ENCODE results near the gene ZP1. TPM values are rescaled to one million over a fixed set of nuclear protein-coding genes. Genes with fewer than 3 reads are reported as not detected.

ZP1 gene
- total and polyA plus RNA-seq, 5 experiments from 2014 or later: not detected

GRCh38 chr11:60869451-60869825, 2.1 kb downstream of the ZP1 start:
- no peaks in the 10 kb centered on the region for H3K9me3 Mint-ChIP-seq
- DNase-seq: no peak
- no peak for ATAC-seq
- H3K4me1 Mint-ChIP-seq: peaks cover 15 to 51% (median 48%) of the 10 kb centered on the region in 4 donors
- H3K36me3 Mint-ChIP-seq: no peaks in the 10 kb centered on the region
- H3K27ac Mint-ChIP-seq: peak overlapping the region in 5 of 10 donors; percentile 8 to 68 (median 47)
- peak overlapping the region in 1 of 10 donors; percentile 33 for H3K4me3 Mint-ChIP-seq
- peaks cover 0 to 6% (median 0%) of the 10 kb centered on the region in 5 donors for H3K27me3 Mint-ChIP-seq
- POLR2A ChIA-PET: interaction anchor here (1.2 kb wide), 1 partner anchor 43 kb away, joined by 8 read pairs; no protein-coding TSS in a partner anchor

DNA sequence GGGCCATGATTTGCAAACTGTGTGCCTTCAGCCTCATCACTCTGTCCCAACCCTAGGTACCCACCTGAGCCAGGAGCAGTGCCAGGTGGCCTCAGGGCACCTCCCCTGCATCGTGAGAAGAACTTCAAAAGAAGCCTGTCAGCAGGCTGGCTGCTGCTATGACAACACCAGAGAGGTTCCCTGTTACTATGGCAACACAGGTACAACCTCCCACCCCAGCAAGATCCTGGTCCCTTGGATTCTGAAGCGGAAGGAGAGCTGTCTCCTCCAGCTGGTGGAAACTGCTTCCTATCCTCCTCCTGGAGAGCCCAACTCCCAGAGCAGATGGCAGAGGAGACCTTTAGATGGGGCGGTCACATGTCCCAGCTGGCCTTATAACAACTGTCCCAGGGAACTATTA, 2.9 kb downstream of the ZP1 start:
- Mint-ChIP-seq H3K27me3 (peaks cover 0 to 6% (median 0%) of the 10 kb centered on the region in 5 donors), H3K9me3 (no peaks in the 10 kb centered on the region), H3K27ac (peak overlapping the region in 6 of 10 donors; percentile 4 to 69 (median 30)), H3K4me1 (peaks cover 13 to 49% (median 47%) of the 10 kb centered on the region in 4 donors), H3K36me3 (no peaks in the 10 kb centered on the region), H3K4me3 (peak overlapping the region in 1 of 10 donors; percentile 51)
- POLR2A ChIA-PET: interaction anchor here (1.2 to 1.6 kb wide), 2 partner anchors 7 to 42 kb away, joined by 3 to 8 read pairs; no protein-coding TSS in a partner anchor
- ATAC-seq (peak; percentile 29 to 56), DNase-seq (peak in 3 of 10 donors; percentile 29 to 31 (median 31))

GRCh38 chr11:60870733-60871377, 3.5 kb downstream of the ZP1 start:
- peaks cover 0 to 6% (median 0%) of the 10 kb centered on the region in 5 donors for H3K27me3 Mint-ChIP-seq
- ATAC-seq (peak; percentile 22 to 26), DNase-seq (peak in 1 of 10 donors; percentile 11)
- H3K4me3 Mint-ChIP-seq: peak overlapping the region in 7 of 10 donors; percentile 15 to 67 (median 34)
- H3K27ac Mint-ChIP-seq: peak overlapping the region in 8 of 10 donors; percentile 31 to 85 (median 72)
- H3K4me1 Mint-ChIP-seq: peaks cover 13 to 49% (median 46%) of the 10 kb centered on the region in 4 donors
- POLR2A ChIA-PET: interaction anchor here (0.9 to 1.7 kb wide), 7 partner anchors 8 to 45 kb away, joined by 3 to 8 read pairs (median 3); partner anchors contain the start of gene PRPF19
- no peaks in the 10 kb centered on the region for H3K36me3 Mint-ChIP-seq
- H3K9me3 Mint-ChIP-seq: no peaks in the 10 kb centered on the region

DNA sequence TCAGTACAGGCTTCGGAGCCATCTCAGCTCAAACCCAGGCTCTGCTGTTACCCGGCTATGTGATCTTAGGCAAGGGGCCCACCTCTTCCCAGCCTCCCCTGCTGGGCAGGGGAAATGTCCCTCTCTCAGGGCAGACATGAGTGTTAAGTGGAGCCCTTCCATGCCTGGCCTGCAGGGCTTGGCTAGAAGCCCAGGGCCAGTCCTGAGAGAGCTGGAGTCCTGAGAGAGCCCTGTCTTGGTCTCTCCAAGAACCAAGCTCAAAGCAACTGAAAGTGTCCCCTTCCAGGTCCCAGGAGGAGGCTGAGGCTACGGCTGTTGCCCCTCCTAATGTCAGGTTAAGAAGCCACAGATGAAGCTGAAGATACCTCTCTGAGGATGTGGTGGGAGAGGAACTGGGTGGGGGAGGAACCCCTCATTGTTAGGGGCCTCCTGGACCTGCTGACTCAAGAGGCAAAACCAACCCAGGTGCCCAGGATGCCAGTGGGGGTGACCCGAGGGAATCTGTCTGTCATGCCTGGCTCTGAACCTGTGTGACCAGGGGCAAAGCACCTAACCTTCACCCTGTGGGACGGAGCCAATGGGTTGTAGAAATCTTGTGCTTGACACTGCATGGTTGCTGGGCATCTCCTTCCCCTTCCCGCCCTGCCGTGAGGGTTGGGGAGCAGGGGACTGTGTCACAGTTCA, 4.2 kb downstream of the ZP1 start:
- Mint-ChIP-seq H3K4me3 (peak overlapping the region in 8 of 10 donors; percentile 15 to 70 (median 34)), H3K27ac (peak overlapping the region in 8 of 10 donors; percentile 25 to 85 (median 75)), H3K9me3 (no peaks in the 10 kb centered on the region), H3K4me1 (peaks cover 11 to 49% (median 46%) of the 10 kb centered on the region in 4 donors), H3K27me3 (peaks cover 0 to 6% (median 0%) of the 10 kb centered on the region in 5 donors), H3K36me3 (no peaks in the 10 kb centered on the region)
- ATAC-seq: peak; percentile 65 to 70
- POLR2A ChIA-PET: interaction anchor here (0.9 to 1.7 kb wide), 6 partner anchors 9 to 44 kb away, joined by 3 to 4 read pairs (median 3); partner anchors contain the start of gene PRPF19
- peak in 2 of 10 donors; percentile 37 to 45 for DNase-seq

- Mint-ChIP-seq H3K4me1 (peaks cover 11 to 49% (median 46%) of the 10 kb centered on the region in 4 donors), H3K36me3 (no peaks in the 10 kb centered on the region), H3K27ac (peak overlapping the region in 6 of 10 donors; percentile 59 to 85 (median 74)), H3K4me3 (peak overlapping the region in 4 of 10 donors; percentile 31 to 70 (median 42)), H3K27me3 (peaks cover 0 to 6% (median 0%) of the 10 kb centered on the region in 5 donors), H3K9me3 (no peaks in the 10 kb centered on the region)
- POLR2A ChIA-PET: interaction anchor here (0.8 to 1.7 kb wide), 5 partner anchors 9 to 43 kb away, joined by 3 to 4 read pairs (median 3); partner anchors contain the start of gene PRPF19
- ATAC-seq: no peak
- no peak for DNase-seq
Measured at GRCh38 chr11:60872124-60872960, 5.0 kb downstream of the ZP1 start.

- Mint-ChIP-seq H3K27me3 (peaks cover 0 to 6% (median 0%) of the 10 kb centered on the region in 5 donors), H3K4me3 (peak overlapping the region in 3 of 10 donors; percentile 8 to 49 (median 20)), H3K27ac (peak overlapping the region in 7 of 10 donors; percentile 32 to 92 (median 69)), H3K36me3 (peaks cover 0 to 7% (median 0%) of the 10 kb centered on the region in 3 donors), H3K9me3 (no peaks in the 10 kb centered on the region), H3K4me1 (peaks cover 11 to 49% (median 46%) of the 10 kb centered on the region in 4 donors)
- peak in 1 of 10 donors; percentile 42 for DNase-seq
- ATAC-seq: peak; percentile 17 to 55
- POLR2A ChIA-PET: interaction anchor here (0.8 to 1.7 kb wide), 2 partner anchors 14 to 42 kb away, joined by 3 to 4 read pairs; no protein-coding TSS in a partner anchor
Measured at GRCh38 chr11:60872961-60873524, 5.7 kb downstream of the ZP1 start.

- peak overlapping the region in 2 of 10 donors; percentile 20 to 49 for H3K4me3 Mint-ChIP-seq
- H3K9me3 Mint-ChIP-seq: no peaks in the 10 kb centered on the region
- DNase-seq: no peak
- POLR2A ChIA-PET: no interaction called here
- peak overlapping the region in 1 of 10 donors; percentile 81 for H3K27ac Mint-ChIP-seq
- peaks cover 0 to 4% (median 0%) of the 10 kb centered on the region in 5 donors for H3K27me3 Mint-ChIP-seq
- peaks cover 11 to 46% (median 44%) of the 10 kb centered on the region in 4 donors for H3K4me1 Mint-ChIP-seq
- ATAC-seq: no peak
- H3K36me3 Mint-ChIP-seq: peaks cover 0 to 12% (median 0%) of the 10 kb centered on the region in 3 donors
Measured at GRCh38 chr11:60873533-60873932, 6.2 kb downstream of the ZP1 start.

DNA sequence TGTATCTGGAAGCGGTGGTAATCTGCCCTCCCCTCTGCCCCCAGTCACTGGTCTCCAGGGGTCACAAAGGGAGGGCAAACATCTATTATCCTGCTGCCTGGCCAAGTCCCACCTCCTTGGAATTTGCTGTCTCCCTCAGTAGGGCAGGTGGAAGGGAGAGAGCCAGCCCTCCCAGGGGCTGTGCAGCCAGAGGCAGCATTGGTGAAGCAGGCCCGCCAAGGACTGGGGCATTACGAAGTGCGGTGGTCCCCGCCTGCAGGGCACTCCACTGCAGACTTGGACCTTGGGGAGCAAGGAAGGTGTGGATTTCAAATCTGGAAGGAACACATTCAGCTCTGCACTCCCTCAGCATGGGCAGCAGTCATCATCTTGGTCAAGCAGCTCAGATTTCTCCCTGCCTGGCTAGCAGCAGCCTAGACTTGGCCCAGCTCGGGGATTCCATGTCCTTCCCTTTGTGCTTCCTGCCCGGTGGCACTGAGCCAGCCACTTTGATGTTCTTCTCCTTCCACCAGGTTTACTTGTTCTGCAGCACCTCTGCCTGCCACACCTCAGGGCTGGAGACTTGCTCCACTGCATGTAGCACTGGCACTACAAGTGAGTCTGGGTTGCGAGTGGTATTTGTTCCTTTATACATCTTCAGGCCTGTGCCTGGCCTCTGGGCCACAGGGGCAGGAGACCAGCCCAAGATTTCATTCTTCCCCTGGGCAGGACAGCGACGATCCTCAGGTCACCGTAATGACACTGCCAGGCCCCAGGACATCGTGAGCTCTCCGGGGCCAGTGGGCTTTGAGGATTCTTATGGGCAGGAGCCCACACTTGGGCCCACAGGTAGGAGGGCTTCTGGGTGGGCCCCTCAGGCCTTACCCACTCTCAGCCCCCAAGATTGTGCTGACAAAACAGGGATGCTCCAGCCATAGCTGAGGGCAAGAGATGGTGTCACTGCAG, 7.4 kb downstream of the ZP1 start:
- no peak for ATAC-seq
- H3K36me3 Mint-ChIP-seq: peaks cover 0 to 20% (median 5%) of the 10 kb centered on the region in 3 donors
- H3K9me3 Mint-ChIP-seq: no peaks in the 10 kb centered on the region
- peaks cover 0 to under 1% (median 0%) of the 10 kb centered on the region in 5 donors for H3K27me3 Mint-ChIP-seq
- H3K4me3 Mint-ChIP-seq: no peak overlapping the region
- no peak for DNase-seq
- peak overlapping the region in 3 of 10 donors; percentile 21 to 33 (median 23) for H3K27ac Mint-ChIP-seq
- H3K4me1 Mint-ChIP-seq: peaks cover 11 to 38% (median 36%) of the 10 kb centered on the region in 4 donors
- POLR2A ChIA-PET: no interaction called here

DNA sequence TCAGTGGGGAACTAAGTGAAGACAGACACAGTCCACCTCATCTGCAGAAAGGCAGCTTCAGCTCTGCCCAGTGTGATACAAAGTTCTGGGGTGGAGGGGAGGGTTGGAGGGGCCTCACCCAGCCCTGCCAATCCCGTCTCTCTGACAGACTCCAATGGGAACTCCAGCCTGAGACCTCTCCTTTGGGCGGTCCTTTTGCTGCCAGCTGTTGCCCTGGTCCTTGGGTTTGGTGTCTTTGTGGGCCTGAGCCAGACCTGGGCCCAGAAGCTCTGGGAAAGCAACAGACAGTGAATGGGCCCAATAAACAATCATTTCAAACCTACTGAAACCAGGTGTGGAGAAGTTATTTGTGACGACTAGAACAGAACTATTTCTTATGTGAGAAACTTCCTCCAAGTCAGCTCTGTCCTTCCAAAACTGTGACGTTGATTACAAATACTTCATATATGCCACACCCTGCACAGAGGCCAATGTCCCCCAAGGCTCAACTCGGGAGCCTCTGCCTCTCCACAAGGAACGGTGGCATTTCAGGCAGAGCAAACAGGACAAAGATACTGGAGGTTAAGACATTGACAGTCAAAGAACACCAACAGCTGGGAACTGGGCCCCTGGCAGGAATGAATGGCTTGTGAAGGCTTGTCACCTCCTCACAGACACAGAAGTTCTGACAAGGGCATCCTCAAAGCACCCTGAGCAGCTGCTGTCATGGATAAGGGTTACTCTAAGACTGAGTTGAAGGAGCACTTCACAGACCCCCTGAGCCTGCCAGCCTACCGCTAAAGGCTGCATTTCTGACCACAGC, 8.2 kb downstream of the ZP1 start:
- Mint-ChIP-seq H3K4me1 (peaks cover 11 to 35% (median 28%) of the 10 kb centered on the region in 4 donors), H3K9me3 (no peaks in the 10 kb centered on the region), H3K27me3 (no peaks in the 10 kb centered on the region), H3K27ac (peak overlapping the region in 1 of 10 donors; percentile 71), H3K36me3 (peaks cover under 1 to 29% (median 5%) of the 10 kb centered on the region in 3 donors), H3K4me3 (no peak overlapping the region)
- ATAC-seq: no peak
- no peak for DNase-seq
- POLR2A ChIA-PET: no interaction called here

DNA sequence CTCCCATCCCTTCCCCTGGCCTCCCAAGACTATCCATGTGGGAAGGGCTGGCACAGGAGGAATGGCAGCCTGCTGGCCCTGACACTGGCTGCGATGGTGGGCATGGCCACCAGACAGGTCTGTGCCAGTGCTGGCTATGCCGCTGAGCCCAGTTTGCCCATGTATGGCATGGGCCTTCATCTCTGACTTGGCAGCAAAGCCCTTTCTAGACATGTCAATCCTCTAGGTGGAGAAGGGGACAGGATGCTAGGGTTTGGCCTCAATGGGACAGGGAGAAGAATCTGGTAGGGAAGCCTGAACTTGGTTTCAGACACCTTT, 8.8 kb downstream of the ZP1 start:
- Mint-ChIP-seq H3K4me1 (peaks cover 8 to 29% (median 23%) of the 10 kb centered on the region in 4 donors), H3K36me3 (peaks cover 2 to 35% (median 9%) of the 10 kb centered on the region in 3 donors), H3K27ac (peak overlapping the region in 2 of 10 donors; percentile 8 to 71), H3K27me3 (no peaks in the 10 kb centered on the region), H3K9me3 (no peaks in the 10 kb centered on the region), H3K4me3 (no peak overlapping the region)
- no peak for ATAC-seq
- no peak for DNase-seq
- POLR2A ChIA-PET: no interaction called here

Measured in naive thymus-derived CD8-positive, alpha-beta T cell (primary cell).